ENCODE results near the gene CALU.
A peak's percentile ranks its signal among the peaks of the same experiment; 100 is the strongest.

CALU gene

GRCh38 chr7:128739048-128739962 lies at the start of gene CALU:
TSS of gene CALU (plus strand) at chr7:128739359. CDS start at chr7:128748584, 9,225 bp downstream.
- Histone ChIP-seq H2AFZ (ENCODE audit: low read depth) (peak within 1 kb of the TSS; percentile 96), H4K20me1 (ENCODE audit: insufficient read depth) (peaks cover 18% of the 10 kb centered on the region; the same call in 1 of the 2 replicates)
- TF ChIP-seq CTCF (conservative IDR thresholded peaks at IDR 0.05; ENCODE audit: low read depth, low read length): no peak

GRCh38 chr7:128691227-128691626 lies 47.9 kb upstream of the CALU start:
- Histone ChIP-seq H3K4me1 (ENCODE audit: low read depth, poor library complexity, severe bottlenecking) (no peaks in the 10 kb centered on the region), H3K36me3 (ENCODE audit: insufficient read depth) (no peaks in the 10 kb centered on the region), H3K4me3 (IDR thresholded peaks at IDR 0.05; ENCODE audit: insufficient read depth, low read depth, low read length) (no peak overlapping the region), H3K27me3 (ENCODE audit: insufficient read depth, low read depth) (no peaks in the 10 kb centered on the region), H3K27ac (no peak overlapping the region), H4K20me1 (ENCODE audit: insufficient read depth) (no peaks in the 10 kb centered on the region), H3K79me2 (ENCODE audit: insufficient read depth, low read depth) (no peaks in the 10 kb centered on the region), H3K4me2 (no peak overlapping the region), H3K9ac (no peak overlapping the region), H2AFZ (ENCODE audit: low read depth) (no peak overlapping the region)
- TF ChIP-seq CTCF (conservative IDR thresholded peaks at IDR 0.05; ENCODE audit: low read depth, low read length): no peak

More at GRCh38 chr7:128739048-128739962, at the start of gene CALU:
- H3K9ac ChIP-seq: peak within 1 kb of the TSS; percentile 61; the same call in 1 of the 2 replicates
- H3K27ac ChIP-seq: peak within 1 kb of the TSS; percentile 15; the same call in 1 of the 2 replicates
- H3K4me3 ChIP-seq (IDR thresholded peaks at IDR 0.05; ENCODE audit: insufficient read depth, low read depth, low read length): peak within 1 kb of the TSS; percentile 22
- no peaks in the 10 kb centered on the region for H3K27me3 ChIP-seq (ENCODE audit: insufficient read depth, low read depth)
- H3K4me2 ChIP-seq: peak within 1 kb of the TSS; percentile 100
- peaks cover 22% of the 10 kb centered on the region for H3K4me1 ChIP-seq (ENCODE audit: low read depth, poor library complexity, severe bottlenecking)
- H3K36me3 ChIP-seq (ENCODE audit: insufficient read depth): no peaks in the 10 kb centered on the region
- H3K79me2 ChIP-seq (ENCODE audit: insufficient read depth, low read depth): peaks cover 51% of the 10 kb centered on the region

- no peak overlapping the region for H3K4me2 ChIP-seq
- TF ChIP-seq CTCF (conservative IDR thresholded peaks at IDR 0.05; ENCODE audit: low read depth, low read length): no peak
Measured at GRCh38 chr7:128692623-128693270, 46.4 kb upstream of the CALU start.

GRCh38 chr7:128693373-128694015 lies 45.7 kb upstream of the CALU start:
- Histone ChIP-seq H3K4me1 (ENCODE audit: low read depth, poor library complexity, severe bottlenecking) (no peaks in the 10 kb centered on the region), H3K4me3 (IDR thresholded peaks at IDR 0.05; ENCODE audit: insufficient read depth, low read depth, low read length) (no peak overlapping the region), H3K27ac (no peak overlapping the region), H3K4me2 (no peak overlapping the region), H3K79me2 (ENCODE audit: insufficient read depth, low read depth) (no peaks in the 10 kb centered on the region), H3K9ac (no peak overlapping the region), H3K27me3 (ENCODE audit: insufficient read depth, low read depth) (no peaks in the 10 kb centered on the region), H4K20me1 (ENCODE audit: insufficient read depth) (no peaks in the 10 kb centered on the region), H3K36me3 (ENCODE audit: insufficient read depth) (no peaks in the 10 kb centered on the region), H2AFZ (ENCODE audit: low read depth) (no peak overlapping the region)
- TF ChIP-seq CTCF (conservative IDR thresholded peaks at IDR 0.05; ENCODE audit: low read depth, low read length): no peak

More at GRCh38 chr7:128692623-128693270, 46.4 kb upstream of the CALU start:
- H2AFZ ChIP-seq (ENCODE audit: low read depth): no peak overlapping the region
- H3K36me3 ChIP-seq (ENCODE audit: insufficient read depth): no peaks in the 10 kb centered on the region
- no peaks in the 10 kb centered on the region for H4K20me1 ChIP-seq (ENCODE audit: insufficient read depth)
- no peaks in the 10 kb centered on the region for H3K4me1 ChIP-seq (ENCODE audit: low read depth, poor library complexity, severe bottlenecking)
- no peak overlapping the region for H3K27ac ChIP-seq
- H3K4me3 ChIP-seq (IDR thresholded peaks at IDR 0.05; ENCODE audit: insufficient read depth, low read depth, low read length): no peak overlapping the region
- no peaks in the 10 kb centered on the region for H3K27me3 ChIP-seq (ENCODE audit: insufficient read depth, low read depth)
- H3K9ac ChIP-seq: no peak overlapping the region
- H3K79me2 ChIP-seq (ENCODE audit: insufficient read depth, low read depth): no peaks in the 10 kb centered on the region
